IMR-90 (cell line): ENCODE results near the gene FNDC3B. TPM values are rescaled to one million over a fixed set of nuclear protein-coding genes. Genes with fewer than 3 reads are reported as not detected.

ENCODE experiments used
- ATAC-seq: fragments of 200-7000 bp; cut with Tn5 transposase; 2 replicates; pipeline ENCODE4 v1.9.1; 2020; ENCODE audit warnings: low read depth, mild to moderate bottlenecking, moderate library complexity
- BruUV-seq: library from RNA; stranded (reverse); fragments of 400-500 nt; replicated peaks from 2 replicates; lab custom pipeline; 2021; lab: Mats Ljungman, UMichigan
- CTCF ChIA-PET: fragments of 300-600 bp; formaldehyde crosslinking; extraction: SDS; loops from one replicate; lab custom pipeline; 2021; ENCODE audit warnings: antibody characterized with exemption; lab: Yijun Ruan, JAX
- POLR2A ChIA-PET: fragments of 300-600 bp; sonication (Branson Sonifier 250); formaldehyde crosslinking; loops from one replicate; lab custom pipeline; 2022; ENCODE audit warnings: antibody characterized with exemption; ENCODE audit not compliant: unreplicated experiment; lab: Charles Lee
- DNase-seq: peaks from one replicate; pipeline ENCODE4 v3.0.0; 2013
- H2AFZ ChIP-seq: replicated peaks from 2 replicates; pipeline ENCODE3; 2013; ENCODE audit warnings: low read length, mild to moderate bottlenecking; ENCODE audit not compliant: poor library complexity
- H2AK5ac ChIP-seq: 2 replicates; pipeline ENCODE4 v1.6.1; 2013; ENCODE audit warnings: low read depth, low read length, inconsistent platforms
- H2AK9ac ChIP-seq: replicated peaks from 2 replicates; pipeline ENCODE3; 2013; ENCODE audit warnings: mild to moderate bottlenecking, low read depth, low read length, moderate library complexity; ENCODE audit not compliant: poor library complexity
- H2BK120ac ChIP-seq: 2 replicates; pipeline ENCODE4 v1.6.1; 2013; ENCODE audit warnings: low read depth, low read length, inconsistent platforms
- H2BK15ac ChIP-seq: 3 replicates; pipeline ENCODE4 v1.6.1; 2013; ENCODE audit warnings: low read depth, low read length, inconsistent platforms
- H2BK20ac ChIP-seq: 2 replicates; pipeline ENCODE4 v1.6.1; 2013; ENCODE audit warnings: low read depth, mild to moderate bottlenecking, inconsistent platforms, low read length, moderate library complexity
- H2BK5ac ChIP-seq: 2 replicates; pipeline ENCODE4 v1.6.1; 2013; ENCODE audit warnings: mild to moderate bottlenecking, low read depth, low read length, inconsistent platforms; ENCODE audit not compliant: poor library complexity, severe bottlenecking
- H3K14ac ChIP-seq: replicated peaks from 2 replicates; pipeline ENCODE4 v1.6.1; 2013; ENCODE audit warnings: low read depth, low read length, inconsistent platforms
- H3K18ac ChIP-seq: 2 replicates; pipeline ENCODE4 v1.6.1; 2013; ENCODE audit warnings: low read depth, low read length, control low read depth
- H3K23ac ChIP-seq: 2 replicates; pipeline ENCODE4 v1.6.1; 2013; ENCODE audit warnings: low read depth, low read length, inconsistent platforms
- H3K27ac ChIP-seq: 2 replicates; pipeline ENCODE4 v1.5.1; 2013; ENCODE audit warnings: mild to moderate bottlenecking, control low read depth, low read length; ENCODE audit not compliant: insufficient read depth
- H3K27me3 ChIP-seq: 2 replicates; pipeline ENCODE4 v1.6.1; 2013; ENCODE audit warnings: low read length; ENCODE audit not compliant: control insufficient read depth, insufficient read depth
- H3K36me3 ChIP-seq: 2 replicates; pipeline ENCODE4 v1.6.1; 2013; ENCODE audit warnings: low read length, mixed read lengths; ENCODE audit not compliant: control insufficient read depth, insufficient read depth
- H3K4ac ChIP-seq: 2 replicates; pipeline ENCODE4 v1.6.1; 2013; ENCODE audit warnings: low read depth, low read length, inconsistent platforms
- H3K4me1 ChIP-seq: 2 replicates; pipeline ENCODE4 v1.6.1; 2013; ENCODE audit warnings: low read length, mixed read lengths; ENCODE audit not compliant: control insufficient read depth, insufficient read depth
- H3K4me2 ChIP-seq: 2 replicates; pipeline ENCODE4 v1.6.1; 2013; ENCODE audit warnings: low read depth, mild to moderate bottlenecking, control low read depth, low read length, moderate library complexity
- H3K4me3 ChIP-seq: 2 replicates; pipeline ENCODE4 v1.5.1; 2013; ENCODE audit warnings: low read depth, mild to moderate bottlenecking, control low read depth, low read length, moderate library complexity; ENCODE audit not compliant: insufficient read depth
- H3K56ac ChIP-seq: 2 replicates; pipeline ENCODE4 v1.6.1; 2013; ENCODE audit warnings: low read length, inconsistent platforms; ENCODE audit not compliant: insufficient read depth; ENCODE audit errors: extremely low read depth
- H3K79me1 ChIP-seq, 2 experiments: 2 replicates each; pipeline ENCODE4 v1.6.1; 2013; ENCODE audit warnings: low read length in 2 of 2, inconsistent platforms in 1 of 2, low read depth in 1 of 2
- H3K9ac ChIP-seq: 2 replicates; pipeline ENCODE4 v1.6.1; 2013; ENCODE audit warnings: low read depth, low read length, control low read depth
- H3K9me1 ChIP-seq: 2 replicates; pipeline ENCODE4 v1.6.1; 2013; ENCODE audit warnings: low read length, inconsistent platforms; ENCODE audit not compliant: insufficient read depth
- H3K9me3 ChIP-seq: 2 replicates; pipeline ENCODE4 v1.6.1; 2013; ENCODE audit warnings: low read length; ENCODE audit not compliant: control insufficient read depth, insufficient read depth
- H4K20me1 ChIP-seq: 2 replicates; pipeline ENCODE4 v1.6.1; 2013; ENCODE audit warnings: low read length, inconsistent platforms; ENCODE audit not compliant: insufficient read depth
- H4K5ac ChIP-seq: 2 replicates; pipeline ENCODE4 v1.6.1; 2013; ENCODE audit warnings: mild to moderate bottlenecking, low read depth, low read length, control low read depth
- H4K8ac ChIP-seq, 2 experiments: 2 replicates each; pipeline ENCODE4 v1.6.1; 2013; ENCODE audit warnings: low read depth in 2 of 2, low read length in 2 of 2, control low read depth in 1 of 2, inconsistent platforms in 1 of 2
- H4K91ac ChIP-seq: 2 replicates; pipeline ENCODE4 v1.6.1; 2013; ENCODE audit warnings: low read depth, low read length, inconsistent platforms; ENCODE audit not compliant: insufficient read depth
- BHLHE40 ChIP-seq: fragments of 150-350 bp; IDR thresholded peaks from 2 replicates; pipeline ENCODE4 v1.6.1; 2016; ENCODE audit warnings: mild to moderate bottlenecking, low read depth, low read length
- CEBPB ChIP-seq: IDR thresholded peaks from 2 replicates; pipeline ENCODE4 v1.6.1; 2012; ENCODE audit warnings: low read depth, low read length, improper control_type of control experiment
- FOS ChIP-seq: fragments of 150-350 bp; IDR thresholded peaks from 2 replicates; pipeline ENCODE4 v1.6.1; 2016; ENCODE audit warnings: low read depth, low read length
- MAFK ChIP-seq: IDR thresholded peaks from 2 replicates; pipeline ENCODE4 v1.6.1; 2012; ENCODE audit warnings: low read depth, low read length, improper control_type of control experiment
- MAZ ChIP-seq: IDR thresholded peaks from 2 replicates; pipeline ENCODE4 v1.6.1; 2012; ENCODE audit warnings: low read depth, mild to moderate bottlenecking, low read length, improper control_type of control experiment, moderate library complexity, borderline replicate concordance
- MXI1 ChIP-seq: IDR thresholded peaks from 2 replicates; pipeline ENCODE4 v1.6.1; 2012; ENCODE audit warnings: low read depth, mild to moderate bottlenecking, low read length, moderate library complexity, borderline replicate concordance
- NFE2L2 ChIP-seq: fragments of 150-350 bp; IDR thresholded peaks from 2 replicates; pipeline ENCODE4 v1.6.1; 2016; ENCODE audit warnings: low read depth, mild to moderate bottlenecking, low read length
- POLR2A ChIP-seq: IDR thresholded peaks from 2 replicates; pipeline ENCODE4 v1.6.1; 2012; ENCODE audit warnings: mild to moderate bottlenecking, low read depth, low read length
- RAD21 ChIP-seq: IDR thresholded peaks from 2 replicates; pipeline ENCODE4 v1.6.1; 2012; ENCODE audit warnings: low read length, improper control_type of control experiment
- RCOR1 ChIP-seq: IDR thresholded peaks from 2 replicates; pipeline ENCODE4 v1.6.1; 2012; ENCODE audit warnings: mild to moderate bottlenecking, low read length, improper control_type of control experiment; ENCODE audit not compliant: insufficient replicate concordance
- RFX5 ChIP-seq: IDR thresholded peaks from 2 replicates; pipeline ENCODE4 v1.8.0; 2012; ENCODE audit warnings: low read depth, mild to moderate bottlenecking, low read length, moderate library complexity
- SMC3 ChIP-seq: fragments of 150-350 bp; IDR thresholded peaks from 2 replicates; pipeline ENCODE4 v1.6.1; 2016; ENCODE audit warnings: low read depth, mild to moderate bottlenecking, antibody characterized with exemption, low read length, moderate library complexity
- WGBS, 2 experiments: methylation state at CpG; one replicate each; pipeline versions ENCODE4 v1.1.5 to v1.1.7; 2013; ENCODE audit warnings: missing lambda C conversion rate in 2 of 2; ENCODE audit not compliant: insufficient read length in 1 of 2; ENCODE audit errors: extremely low coverage in 2 of 2; 5-methylcytosine and 5-hydroxymethylcytosine counted together
- dilution Hi-C: fragments of 300-500 bp; cut with HindIII; formaldehyde crosslinking; loops from one replicate; pipeline ENCODE4 v1.14.3; 2018; ENCODE audit warnings: low sequenced_read_pairs; ENCODE audit not compliant: unreplicated experiment
- in situ Hi-C: fragments of 300-500 bp; cut with MboI; formaldehyde crosslinking; loops from 3 replicates; pipeline ENCODE4 v1.14.3; 2019; ENCODE audit warnings: low sequenced_read_pairs, inconsistent platforms, mixed read lengths
- intact Hi-C: fragments of 100-400 bp; cut with micrococcal nuclease; formaldehyde crosslinking; loops from 2 replicates; pipeline ENCODE4 v1.10.0; 2022
- polyA plus RNA-seq, 3 experiments: library from polyadenylated mRNA; depleted of rRNA; stranded (reverse); fragments of >200 nt; gene quantifications; 2 replicates each; pipeline ENCODE4 v1.2.3, GENCODE V29; 2012; ENCODE audit warnings: low replicate concordance in 1 of 3
- total RNA-seq: library from RNA; depleted of rRNA; stranded (reverse); fragments of >200 nt; gene quantifications from 2 replicates; pipeline ENCODE4 v1.2.3, GENCODE V29; 2012
- TF ChIP-seq, protein P1 (sequence below): fragments of 150-350 bp; IDR thresholded peaks from 2 replicates; pipeline ENCODE4 v1.6.1; 2016; ENCODE audit warnings: low read depth, mild to moderate bottlenecking, low read length, moderate library complexity, borderline replicate concordance
- TF ChIP-seq, protein P2 (sequence below): fragments of 150-350 bp; IDR thresholded peaks from 2 replicates; pipeline ENCODE4 v1.6.1; 2017; ENCODE audit warnings: mild to moderate bottlenecking, antibody characterized with exemption, low read length, low read depth
- TF ChIP-seq, protein P3 (sequence below): conservative IDR thresholded peaks from 2 replicates; pipeline ENCODE4 v1.5.1; 2012; ENCODE audit warnings: mild to moderate bottlenecking, low read depth, low read length, improper control_type of control experiment

FNDC3B gene
- total and polyA plus RNA-seq, 2 of the 4 experiments (the other 2 are of a cell fraction), result 23.9 to 150 TPM

DNA sequence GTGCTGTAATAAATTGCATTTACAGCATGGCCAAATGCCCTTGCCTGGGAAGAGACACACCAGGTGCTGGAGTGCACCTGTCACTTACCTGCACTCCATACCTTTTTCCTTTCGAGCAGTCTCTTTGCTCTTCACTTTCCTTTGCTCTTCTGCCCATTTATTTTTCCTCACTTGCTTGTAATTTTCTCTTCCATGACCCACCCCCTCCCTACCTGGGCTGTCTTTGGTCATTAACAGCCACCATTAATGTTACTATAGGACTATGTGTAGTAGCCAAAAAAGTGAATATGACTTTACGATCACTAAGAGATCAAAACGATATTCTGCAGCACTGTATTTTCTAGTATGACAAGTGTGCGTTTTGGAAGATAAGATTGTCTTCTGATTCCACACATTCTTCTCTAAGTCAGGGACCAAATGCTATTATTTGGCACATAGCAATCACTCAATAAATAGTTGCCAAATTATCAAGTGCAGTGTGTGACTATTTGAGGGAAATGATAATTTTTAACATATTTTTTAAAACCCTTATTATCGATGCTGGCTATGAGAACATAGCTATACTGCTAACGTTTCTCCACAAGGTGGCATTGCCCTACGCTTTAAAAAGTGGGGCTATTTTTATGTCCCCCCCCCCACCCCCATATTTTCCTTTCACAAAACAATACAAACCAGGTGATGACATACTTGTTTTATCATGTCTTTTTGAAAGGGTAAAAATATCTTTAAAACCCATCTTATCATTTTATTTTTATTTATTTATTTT lies 294.5 kb downstream of the FNDC3B start:
- dilution Hi-C loops, result no loop called here
- TF ChIP-seq CEBPB (no peak), MAZ (no peak), NFE2L2 (no peak), SMC3 (no peak), MXI1 (no peak), MAFK (no peak), RCOR1 (no peak), FOS (no peak), RAD21 (no peak), RFX5 (no peak), POLR2A (no peak), BHLHE40 (no peak)
- TF ChIP-seq, protein P1, sequence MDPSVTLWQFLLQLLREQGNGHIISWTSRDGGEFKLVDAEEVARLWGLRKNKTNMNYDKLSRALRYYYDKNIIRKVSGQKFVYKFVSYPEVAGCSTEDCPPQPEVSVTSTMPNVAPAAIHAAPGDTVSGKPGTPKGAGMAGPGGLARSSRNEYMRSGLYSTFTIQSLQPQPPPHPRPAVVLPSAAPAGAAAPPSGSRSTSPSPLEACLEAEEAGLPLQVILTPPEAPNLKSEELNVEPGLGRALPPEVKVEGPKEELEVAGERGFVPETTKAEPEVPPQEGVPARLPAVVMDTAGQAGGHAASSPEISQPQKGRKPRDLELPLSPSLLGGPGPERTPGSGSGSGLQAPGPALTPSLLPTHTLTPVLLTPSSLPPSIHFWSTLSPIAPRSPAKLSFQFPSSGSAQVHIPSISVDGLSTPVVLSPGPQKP, result no peak
- TF ChIP-seq, protein P2, sequence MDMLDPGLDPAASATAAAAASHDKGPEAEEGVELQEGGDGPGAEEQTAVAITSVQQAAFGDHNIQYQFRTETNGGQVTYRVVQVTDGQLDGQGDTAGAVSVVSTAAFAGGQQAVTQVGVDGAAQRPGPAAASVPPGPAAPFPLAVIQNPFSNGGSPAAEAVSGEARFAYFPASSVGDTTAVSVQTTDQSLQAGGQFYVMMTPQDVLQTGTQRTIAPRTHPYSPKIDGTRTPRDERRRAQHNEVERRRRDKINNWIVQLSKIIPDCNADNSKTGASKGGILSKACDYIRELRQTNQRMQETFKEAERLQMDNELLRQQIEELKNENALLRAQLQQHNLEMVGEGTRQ, result no peak
- TF ChIP-seq, protein P3, sequence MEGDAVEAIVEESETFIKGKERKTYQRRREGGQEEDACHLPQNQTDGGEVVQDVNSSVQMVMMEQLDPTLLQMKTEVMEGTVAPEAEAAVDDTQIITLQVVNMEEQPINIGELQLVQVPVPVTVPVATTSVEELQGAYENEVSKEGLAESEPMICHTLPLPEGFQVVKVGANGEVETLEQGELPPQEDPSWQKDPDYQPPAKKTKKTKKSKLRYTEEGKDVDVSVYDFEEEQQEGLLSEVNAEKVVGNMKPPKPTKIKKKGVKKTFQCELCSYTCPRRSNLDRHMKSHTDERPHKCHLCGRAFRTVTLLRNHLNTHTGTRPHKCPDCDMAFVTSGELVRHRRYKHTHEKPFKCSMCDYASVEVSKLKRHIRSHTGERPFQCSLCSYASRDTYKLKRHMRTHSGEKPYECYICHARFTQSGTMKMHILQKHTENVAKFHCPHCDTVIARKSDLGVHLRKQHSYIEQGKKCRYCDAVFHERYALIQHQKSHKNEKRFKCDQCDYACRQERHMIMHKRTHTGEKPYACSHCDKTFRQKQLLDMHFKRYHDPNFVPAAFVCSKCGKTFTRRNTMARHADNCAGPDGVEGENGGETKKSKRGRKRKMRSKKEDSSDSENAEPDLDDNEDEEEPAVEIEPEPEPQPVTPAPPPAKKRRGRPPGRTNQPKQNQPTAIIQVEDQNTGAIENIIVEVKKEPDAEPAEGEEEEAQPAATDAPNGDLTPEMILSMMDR, result no peak

More for the DNA sequence above, 294.5 kb downstream of the FNDC3B start:
- Histone ChIP-seq H3K4me1 (no peaks in the 10 kb centered on the region), H3K9ac (no peak overlapping the region), H3K27me3 (no peaks in the 10 kb centered on the region), H2BK20ac (no peak overlapping the region), H3K23ac (no peak overlapping the region), H3K79me1 (peaks cover 16 to 42% of the 10 kb centered on the region in 2 experiments), H4K8ac (no peak overlapping the region), H3K9me1 (peaks cover 4% of the 10 kb centered on the region; the same call in 1 of the 2 replicates), H4K91ac (no peak overlapping the region), H3K4ac (no peak overlapping the region), H2BK5ac (no peak overlapping the region), H3K4me3 (no peak overlapping the region), H3K18ac (no peak overlapping the region), H4K20me1 (peaks cover 10% of the 10 kb centered on the region; the same call in 1 of the 2 replicates), H3K14ac (no peak overlapping the region), H4K5ac (no peak overlapping the region), H3K27ac (no peak overlapping the region), H3K36me3 (peaks cover 36% of the 10 kb centered on the region), H2AFZ (no peak overlapping the region), H3K4me2 (no peak overlapping the region), H3K56ac (no peak overlapping the region), H2AK9ac (no peak overlapping the region), H2BK120ac (no peak overlapping the region), H2BK15ac (no peak overlapping the region), H2AK5ac (no peak overlapping the region), H3K9me3 (no peaks in the 10 kb centered on the region)
- DNase-seq (no peak), ATAC-seq (no peak)
- no TSS peak for BruUV-seq
- intact Hi-C loops (no loop called here), in situ Hi-C loops (loop anchor here (25.0 kb wide), 1 partner anchor 697 kb away; no protein-coding TSS in a partner anchor)
- WGBS, 2 experiments, result no CpG with 5 or more reads among the region's 7 CpGs
- ChIA-PET POLR2A (no interaction called here), CTCF (no interaction called here)
